Fibroblast of villous mesenchyme (primary cell): ENCODE measurements around the gene DCTPP1. TPM values are rescaled to one million over a fixed set of nuclear protein-coding genes. Genes with fewer than 3 reads are reported as not detected.
"Not testable (repeated sequence)": the region's sequence is repeated elsewhere in the genome, so short reads cannot be mapped to it uniquely, and the experiment has no call there.

ENCODE experiments used
- DNase-seq: peaks from one replicate; pipeline ENCODE4 v3.0.0-alpha.2; 2010; ENCODE audit warnings: low read depth
- H3K4me3 ChIP-seq: 2 replicates; pipeline ENCODE4 v1.5.1; 2011; ENCODE audit warnings: low read depth, mild to moderate bottlenecking, low read length
- CTCF ChIP-seq: IDR thresholded peaks from 2 replicates; pipeline ENCODE4 v1.5.1; 2012; ENCODE audit warnings: low read depth, mild to moderate bottlenecking, low read length; ENCODE audit not compliant: insufficient read depth
- total RNA-seq: library from RNA; depleted of rRNA; stranded (reverse); fragments of >200 nt; gene quantifications from 2 replicates; pipeline ENCODE4 v1.2.3, GENCODE V29; 2012

Gene DCTPP1
- total RNA-seq, 1 donor = 18.6 TPM

GRCh38 chr16:30458561-30459394 is 28.9 kb upstream of the DCTPP1 start:
- no peak for DNase-seq
- TF ChIP-seq CTCF = no peak
- no peak overlapping the region for H3K4me3 ChIP-seq

GRCh38 chr16:30457743-30458560 is 28.1 kb upstream of the DCTPP1 start:
- no peak overlapping the region for H3K4me3 ChIP-seq
- no peak for TF ChIP-seq CTCF
- DNase-seq = no peak

- no peak for TF ChIP-seq CTCF
- no peak for DNase-seq
- no peak overlapping the region for H3K4me3 ChIP-seq
These were observed 27.4 kb upstream of the DCTPP1 start for GRCh38 chr16:30457256-30457655.

- TF ChIP-seq CTCF = no peak
- H3K4me3 ChIP-seq = no peak overlapping the region
- no peak for DNase-seq
These were observed 26.5 kb upstream of the DCTPP1 start for GRCh38 chr16:30456302-30456701.

GRCh38 chr16:30452709-30453580 is 23.1 kb upstream of the DCTPP1 start:
- not testable (repeated sequence) for H3K4me3 ChIP-seq, DNase-seq

- H3K4me3 ChIP-seq = no peak overlapping the region
- TF ChIP-seq CTCF = no peak
- DNase-seq = no peak
These were observed 19.2 kb upstream of the DCTPP1 start for GRCh38 chr16:30449116-30449435.
